Endothelial cell of umbilical vein (primary cell): ENCODE results near the gene FUZ. TPM values are rescaled to one million over a fixed set of nuclear protein-coding genes. Genes with fewer than 3 reads are reported as not detected.
A peak's percentile ranks its signal among the peaks of the same experiment; 100 is the strongest.

Experiments used
- BruUV-seq: library from RNA; stranded (reverse); fragments of 400-500 nt; replicated peaks from 2 replicates; lab custom pipeline; 2021; lab: Mats Ljungman, UMichigan
- CTCF ChIA-PET: fragments of 300-600, 350-600 bp; sonication (Branson Sonifier 250); formaldehyde crosslinking; loops from one replicate; lab custom pipeline; 2021; ENCODE audit warnings: antibody characterized with exemption, inconsistent platforms; lab: Charles Lee
- POLR2A ChIA-PET: fragments of 300-600, 350-600 bp; sonication (Branson Sonifier 250); formaldehyde crosslinking; loops from one replicate; lab custom pipeline; 2021; ENCODE audit warnings: antibody characterized with exemption, inconsistent platforms; lab: Charles Lee
- DNase-seq: peaks from one replicate; pipeline ENCODE4 v3.0.0-alpha.2; 2011; ENCODE audit warnings: low read depth, low spot score
- FAIRE-seq: peaks from 2 replicates; lab custom pipeline; 2011; peaks lifted over from hg19 to GRCh38; lab: Jason Lieb, UNC
- H2AFZ ChIP-seq: 2 replicates; pipeline ENCODE4 v1.6.0; 2012; ENCODE audit warnings: low read depth, low read length, control low read depth, inconsistent platforms
- H3K27ac ChIP-seq: 2 replicates; pipeline ENCODE4 v1.5.1; 2011; ENCODE audit warnings: low read depth, mild to moderate bottlenecking, control low read depth, low read length, moderate library complexity; ENCODE audit not compliant: insufficient read depth
- H3K27me3 ChIP-seq, 2 experiments: 2 replicates each; pipeline versions ENCODE4 v1.6.0 to v1.6.1; 2011; ENCODE audit warnings: low read length in 2 of 2, mixed read lengths in 1 of 2; ENCODE audit not compliant: control insufficient read depth in 2 of 2, insufficient read depth in 2 of 2
- H3K36me3 ChIP-seq, 2 experiments: 2 replicates in 1 of 2; 3 replicates in 1 of 2; pipeline ENCODE4 v1.5.1; 2011; ENCODE audit warnings: low read length in 2 of 2, mild to moderate bottlenecking in 1 of 2, moderate library complexity in 1 of 2; ENCODE audit not compliant: control insufficient read depth in 2 of 2, insufficient read depth in 2 of 2; ENCODE audit errors: extremely low read depth in 1 of 2
- H3K4me1 ChIP-seq: 3 replicates; pipeline ENCODE4 v1.5.1; 2011; ENCODE audit warnings: mild to moderate bottlenecking, low read length; ENCODE audit not compliant: control insufficient read depth, insufficient read depth; ENCODE audit errors: extremely low read depth
- H3K4me2 ChIP-seq: 2 replicates; pipeline ENCODE4 v1.6.1; 2011; ENCODE audit warnings: low read length, control low read depth, mixed read lengths; ENCODE audit not compliant: insufficient read depth
- H3K4me3 ChIP-seq, 3 experiments: fragments of 200-600 bp in 1 of 3; sonication (generic), shearing (Covaris generic) in 1 of 3; replicated peaks in 1 of 3; 2 replicates each; pipeline ENCODE4 v1.5.1; 2011 to 2016; ENCODE audit warnings: control low read depth in 3 of 3, low read length in 3 of 3, mild to moderate bottlenecking in 2 of 3, inconsistent platforms in 1 of 3, low read depth in 1 of 3, moderate library complexity in 1 of 3; ENCODE audit not compliant: insufficient read depth in 1 of 3
- H3K79me2 ChIP-seq: 2 replicates; pipeline ENCODE4 v1.6.0; 2012; ENCODE audit warnings: low read length, inconsistent platforms; ENCODE audit not compliant: control insufficient read depth, insufficient read depth
- H3K9ac ChIP-seq: replicated peaks from 2 replicates; pipeline ENCODE3; 2011; ENCODE audit warnings: low read length, control low read depth; ENCODE audit not compliant: insufficient read depth; ENCODE audit errors: extremely low read depth
- H3K9me1 ChIP-seq: replicated peaks from 3 replicates; pipeline ENCODE4 v1.6.0; 2011; ENCODE audit warnings: mild to moderate bottlenecking, low read length; ENCODE audit not compliant: control insufficient read depth, insufficient read depth; ENCODE audit errors: extremely low read depth
- H3K9me3 ChIP-seq: replicated peaks from 2 replicates; pipeline ENCODE4 v1.5.1; 2012; ENCODE audit warnings: low read length, inconsistent platforms; ENCODE audit not compliant: control insufficient read depth, insufficient read depth
- H4K20me1 ChIP-seq: replicated peaks from 2 replicates; pipeline ENCODE3; 2011; ENCODE audit warnings: mild to moderate bottlenecking, low read length; ENCODE audit not compliant: control insufficient read depth, insufficient read depth; ENCODE audit errors: extremely low read depth
- CTCF ChIP-seq, 2 donors: IDR thresholded peaks; 1 replicate in 1 of 2; 2 replicates in 1 of 2; pipeline ENCODE4 v1.5.1; 2011; ENCODE audit warnings: low read length in 2 of 2, mild to moderate bottlenecking in 2 of 2, moderate library complexity in 2 of 2, control low read depth in 1 of 2, inconsistent platforms in 1 of 2, low read depth in 1 of 2; ENCODE audit not compliant: insufficient read depth in 1 of 2; ENCODE audit errors: extremely low read depth in 1 of 2
- EZH2 ChIP-seq: IDR thresholded peaks from 2 replicates; pipeline ENCODE4 v1.6.1; 2012; ENCODE audit warnings: borderline replicate concordance, low read depth, mild to moderate bottlenecking, moderate library complexity, low read length, inconsistent platforms; ENCODE audit not compliant: severe bottlenecking
- FOS ChIP-seq: IDR thresholded peaks from 2 replicates; pipeline ENCODE4 v1.6.1; 2011; ENCODE audit warnings: mild to moderate bottlenecking, low read length, moderate library complexity, borderline replicate concordance; ENCODE audit not compliant: insufficient read depth
- GATA2 ChIP-seq: IDR thresholded peaks from 2 replicates; pipeline ENCODE4 v1.7.0; 2011; ENCODE audit warnings: low read depth, mild to moderate bottlenecking, moderate library complexity, mixed read lengths, low read length; ENCODE audit not compliant: insufficient read length, insufficient read depth
- JUN ChIP-seq: IDR thresholded peaks from 2 replicates; pipeline ENCODE4 v1.6.1; 2011; ENCODE audit warnings: borderline replicate concordance, low read depth; ENCODE audit not compliant: insufficient read length, insufficient read depth
- MAX ChIP-seq: IDR thresholded peaks from 2 replicates; pipeline ENCODE4 v1.6.1; 2011; ENCODE audit not compliant: insufficient read depth, insufficient read length
- MYC ChIP-seq: IDR thresholded peaks from one replicate; pipeline ENCODE4 v1.6.1; 2011; ENCODE audit warnings: mild to moderate bottlenecking, low read depth, low read length
- POLR2A ChIP-seq: IDR thresholded peaks from 2 replicates; pipeline ENCODE4 v1.6.1; 2012; ENCODE audit warnings: low read depth, mild to moderate bottlenecking, control low read depth, low read length
- POLR2AphosphoS5 ChIP-seq: IDR thresholded peaks from 2 replicates; pipeline ENCODE4 v1.6.1; 2012; ENCODE audit warnings: low read depth, mild to moderate bottlenecking, control low read depth, low read length, moderate library complexity; ENCODE audit not compliant: insufficient read depth
- dilution Hi-C: fragments of 300-500 bp; cut with MboI; formaldehyde crosslinking; loops from one replicate; pipeline ENCODE4 v1.15.0; 2019; ENCODE audit warnings: low sequenced_read_pairs; ENCODE audit not compliant: extremely low pct_ligation_motif_present
- intact Hi-C: fragments of 100-400 bp; cut with micrococcal nuclease; formaldehyde crosslinking; loops from one replicate; pipeline ENCODE4 v1.10.0; 2022
- polyA plus RNA-seq, 4 experiments: library from polyadenylated mRNA; depleted of rRNA in 3 of 4; stranded (reverse) in 3 of 4; unstranded in 1 of 4; fragments of >200 nt; gene quantifications; 2 replicates each; pipeline versions ENCODE4 v1.2.1 to v1.2.3, GENCODE V29; 2011 to 2012; ENCODE audit warnings: missing spikeins in 1 of 4
- total RNA-seq: library from RNA; stranded (reverse); gene quantifications from 2 replicates; pipeline ENCODE4 v1.2.3, GENCODE V29; 2021

Gene FUZ
- total and polyA plus RNA-seq, 2 donors (not counting 3 experiments of a cell fraction or from before 2014, with no cell fraction given), result 12.3 to 14.0 TPM

GRCh38 chr19:49847731-49848696 is 34.9 kb upstream of the FUZ start:
- intact Hi-C loops, result no loop called here

More at GRCh38 chr19:49847731-49848696, 34.9 kb upstream of the FUZ start:
- DNase-seq, result no peak
- no TSS peak for BruUV-seq
- Histone ChIP-seq H3K4me1 (peaks cover 19% of the 10 kb centered on the region), H4K20me1 (no peaks in the 10 kb centered on the region), H3K9me1 (no peaks in the 10 kb centered on the region), H3K9me3 (no peaks in the 10 kb centered on the region), H3K27ac (no peak overlapping the region), H3K4me2 (no peak overlapping the region), H2AFZ (no peak overlapping the region), H3K9ac (no peak overlapping the region), H3K4me3 (no peak overlapping the region), H3K27me3 (no peaks in the 10 kb centered on the region), H3K36me3 (no peaks in the 10 kb centered on the region), H3K79me2 (peaks cover 13% of the 10 kb centered on the region)
- TF ChIP-seq POLR2A, result no peak
- no peak for TF ChIP-seq GATA2
- no peak for TF ChIP-seq EZH2
- TF ChIP-seq MAX, result peak; percentile 34
- no peak for TF ChIP-seq POLR2AphosphoS5
- TF ChIP-seq JUN, result no peak
- TF ChIP-seq MYC, result no peak
- no peak for TF ChIP-seq CTCF (IDR thresholded peaks at IDR 0.05; ENCODE audit: extremely low read depth in 1 of 2, insufficient read depth in 1 of 2, low read depth in 1 of 2, low read length in 2 of 2)
- TF ChIP-seq FOS, result peak; percentile 41
- CTCF ChIA-PET, result interaction anchor here (0.8 to 1.5 kb wide), 2 partner anchors 35 to 43 kb away, joined by 3 to 5 read pairs; partner anchors contain the start of gene FUZ
- dilution Hi-C loops, result no loop called here
- FAIRE-seq, result peak; percentile 50
- POLR2A ChIA-PET, result no interaction called here
